ENCODE data around the gene KBTBD4. TPM values are rescaled to one million over a fixed set of nuclear protein-coding genes. Genes with fewer than 3 reads are reported as not detected.
"Not testable (repeated sequence)": the region's sequence is repeated elsewhere in the genome, so short reads cannot be mapped to it uniquely, and the experiment has no call there.

KBTBD4 gene
- total RNA-seq, 1 donor from 2014 or later: 17.5 TPM

- no peak for DNase-seq (ENCODE audit: low spot score)
These were observed 11.4 kb upstream of the KBTBD4 start for GRCh38 chr11:47589977-47590861.

- no peak for DNase-seq (ENCODE audit: low spot score)
These were observed 10.8 kb upstream of the KBTBD4 start for GRCh38 chr11:47589584-47589976.

- DNase-seq (ENCODE audit: low spot score): no peak
These were observed 10.3 kb upstream of the KBTBD4 start for GRCh38 chr11:47589118-47589517.

- no peak for DNase-seq (ENCODE audit: low spot score)
These were observed 9.1 kb upstream of the KBTBD4 start for GRCh38 chr11:47587723-47588326.

- no peak for DNase-seq (ENCODE audit: low spot score)
These were observed 8.4 kb upstream of the KBTBD4 start for GRCh38 chr11:47587039-47587716.

- DNase-seq (ENCODE audit: low spot score): no peak
These were observed 7.5 kb upstream of the KBTBD4 start, which contains the start of gene FAM180B for GRCh38 chr11:47586098-47586855. Gene FAM180B (plus strand): TSS chr11:47586678. CDS start chr11:47586769, 91 bp downstream.

- no peak for DNase-seq (ENCODE audit: low spot score)
These were observed 5.1 kb upstream of the KBTBD4 start for GRCh38 chr11:47583844-47584243.

- no peak for DNase-seq (ENCODE audit: low spot score)
These were observed 1.2 kb downstream of the KBTBD4 start for GRCh38 chr11:47577460-47578041.

- no peak for DNase-seq (ENCODE audit: low spot score)
These were observed 5.4 kb downstream of the KBTBD4 start for GRCh38 chr11:47573321-47573720.

- DNase-seq (ENCODE audit: low spot score): no peak
These were observed 6.0 kb downstream of the KBTBD4 start for GRCh38 chr11:47572715-47573255.

GRCh38 chr11:47571895-47572294 is 6.9 kb downstream of the KBTBD4 start:
- DNase-seq (ENCODE audit: low spot score): no peak

GRCh38 chr11:47571357-47571729 is 7.4 kb downstream of the KBTBD4 start:
- no peak for DNase-seq (ENCODE audit: low spot score)

GRCh38 chr11:47570651-47571356 is 8.0 kb downstream of the KBTBD4 start:
- DNase-seq (ENCODE audit: low spot score): no peak

GRCh38 chr11:47569646-47570045 is 9.1 kb downstream of the KBTBD4 start:
- DNase-seq (ENCODE audit: low spot score): no peak

GRCh38 chr11:47566149-47566698 is 12.5 kb downstream of the KBTBD4 start:
- no peak for DNase-seq (ENCODE audit: low spot score)

- DNase-seq (ENCODE audit: low spot score): peak; percentile 75
These were observed 13.2 kb downstream of the KBTBD4 start, which contains the start of gene PTPMT1 for GRCh38 chr11:47565340-47566148. Gene PTPMT1 (plus strand): TSS chr11:47565599. CDS start chr11:47565623, 24 bp downstream.

GRCh38 chr11:47564933-47565339 is 13.8 kb downstream of the KBTBD4 start:
- no peak for DNase-seq (ENCODE audit: low spot score)

GRCh38 chr11:47564366-47564765 is 14.4 kb downstream of the KBTBD4 start:
- not testable (repeated sequence) for DNase-seq (ENCODE audit: low spot score)

- not testable (repeated sequence) for DNase-seq (ENCODE audit: low spot score)
These were observed 16.4 kb downstream of the KBTBD4 start for GRCh38 chr11:47562393-47562792.
